ENCODE measurements around the gene FSTL4.

DNA sequence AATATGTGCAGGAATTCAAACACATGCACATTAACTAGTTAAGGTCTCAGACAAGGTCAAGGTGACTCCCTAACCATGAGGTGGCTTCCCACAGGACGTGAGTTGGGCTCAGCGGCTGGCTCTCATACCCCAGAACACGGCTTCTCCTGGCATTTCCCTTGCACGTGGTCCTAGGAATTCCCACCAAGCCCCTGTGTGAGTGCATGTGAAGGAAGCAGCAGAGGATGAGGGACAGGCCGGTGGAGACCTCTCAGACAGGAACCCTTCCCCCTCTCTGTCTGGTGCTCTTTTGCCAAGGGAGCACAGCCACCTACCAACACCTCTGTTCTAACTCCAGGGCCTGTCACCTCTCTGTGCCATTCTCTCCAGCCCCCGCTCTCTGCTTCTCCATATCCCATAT is 271.0 kb downstream of the FSTL4 start:
- TF ChIP-seq, protein P1, sequence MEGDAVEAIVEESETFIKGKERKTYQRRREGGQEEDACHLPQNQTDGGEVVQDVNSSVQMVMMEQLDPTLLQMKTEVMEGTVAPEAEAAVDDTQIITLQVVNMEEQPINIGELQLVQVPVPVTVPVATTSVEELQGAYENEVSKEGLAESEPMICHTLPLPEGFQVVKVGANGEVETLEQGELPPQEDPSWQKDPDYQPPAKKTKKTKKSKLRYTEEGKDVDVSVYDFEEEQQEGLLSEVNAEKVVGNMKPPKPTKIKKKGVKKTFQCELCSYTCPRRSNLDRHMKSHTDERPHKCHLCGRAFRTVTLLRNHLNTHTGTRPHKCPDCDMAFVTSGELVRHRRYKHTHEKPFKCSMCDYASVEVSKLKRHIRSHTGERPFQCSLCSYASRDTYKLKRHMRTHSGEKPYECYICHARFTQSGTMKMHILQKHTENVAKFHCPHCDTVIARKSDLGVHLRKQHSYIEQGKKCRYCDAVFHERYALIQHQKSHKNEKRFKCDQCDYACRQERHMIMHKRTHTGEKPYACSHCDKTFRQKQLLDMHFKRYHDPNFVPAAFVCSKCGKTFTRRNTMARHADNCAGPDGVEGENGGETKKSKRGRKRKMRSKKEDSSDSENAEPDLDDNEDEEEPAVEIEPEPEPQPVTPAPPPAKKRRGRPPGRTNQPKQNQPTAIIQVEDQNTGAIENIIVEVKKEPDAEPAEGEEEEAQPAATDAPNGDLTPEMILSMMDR (IDR thresholded peaks at IDR 0.05): no peak
- no peak for TF ChIP-seq EP300 (IDR thresholded peaks at IDR 0.05)
- TF ChIP-seq POLR2A (IDR thresholded peaks at IDR 0.05; ENCODE audit: low read depth): no peak
